ENCODE results near the gene METTL26. TPM values are rescaled to one million over a fixed set of nuclear protein-coding genes. Genes with fewer than 3 reads are reported as not detected.
A peak's percentile ranks its signal among the peaks of the same experiment; 100 is the strongest.

Gene METTL26
- total and polyA plus RNA-seq, 10 of the 15 experiments (the other 5 are each of a cell fraction or from before 2014, with no cell fraction given): 5.4 to 163 (median 79.3) TPM

DNA sequence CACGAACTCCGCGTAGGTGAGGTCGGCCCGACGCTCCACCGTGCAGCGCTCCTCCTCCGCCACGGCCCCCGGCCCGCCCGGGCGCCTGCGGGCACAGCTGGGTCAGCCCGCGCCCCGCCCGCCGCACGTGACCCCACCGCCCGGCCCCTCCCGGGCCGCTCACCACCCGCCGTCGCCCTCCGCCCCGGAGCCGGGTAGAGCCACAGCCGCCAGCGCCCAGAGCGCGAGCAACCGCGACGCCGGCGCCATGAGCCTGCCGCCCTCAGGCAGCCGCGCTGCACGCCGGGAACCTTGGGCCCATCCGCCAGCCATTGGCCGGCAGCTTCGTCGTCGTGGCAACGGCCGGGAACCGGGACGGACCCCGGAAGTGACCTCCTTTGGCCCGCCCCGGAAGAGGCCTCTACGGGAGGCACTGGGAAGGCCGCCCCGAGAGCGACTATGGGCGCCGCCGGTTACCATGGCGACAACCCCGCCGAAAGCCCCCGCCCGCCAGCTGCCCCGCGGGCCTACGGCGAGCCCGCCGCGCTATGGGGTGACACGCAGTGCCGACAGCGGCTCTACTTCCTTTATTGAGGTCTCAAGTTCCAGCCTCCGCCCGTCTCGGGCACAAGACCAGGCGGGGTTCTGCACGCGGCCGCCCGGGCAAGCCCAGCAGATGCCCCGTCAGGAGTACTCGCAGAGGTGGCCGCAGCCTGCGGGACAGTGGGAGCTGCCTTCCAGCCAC lies 48.1 kb upstream of the METTL26 start, which contains the start of gene JMJD8 (continued):
- TF ChIP-seq, protein P1, sequence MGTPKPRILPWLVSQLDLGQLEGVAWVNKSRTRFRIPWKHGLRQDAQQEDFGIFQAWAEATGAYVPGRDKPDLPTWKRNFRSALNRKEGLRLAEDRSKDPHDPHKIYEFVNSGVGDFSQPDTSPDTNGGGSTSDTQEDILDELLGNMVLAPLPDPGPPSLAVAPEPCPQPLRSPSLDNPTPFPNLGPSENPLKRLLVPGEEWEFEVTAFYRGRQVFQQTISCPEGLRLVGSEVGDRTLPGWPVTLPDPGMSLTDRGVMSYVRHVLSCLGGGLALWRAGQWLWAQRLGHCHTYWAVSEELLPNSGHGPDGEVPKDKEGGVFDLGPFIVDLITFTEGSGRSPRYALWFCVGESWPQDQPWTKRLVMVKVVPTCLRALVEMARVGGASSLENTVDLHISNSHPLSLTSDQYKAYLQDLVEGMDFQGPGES (IDR thresholded peaks at IDR 0.05): peak; percentile 68
- TF ChIP-seq ZBTB33 (IDR thresholded peaks at IDR 0.05) (no peak), TARDBP (IDR thresholded peaks at IDR 0.05; ENCODE audit: borderline replicate concordance) (0 out of 2 replicates have a peak, but pooled peaks have one; percentile 13), CREM (IDR thresholded peaks at IDR 0.05; ENCODE audit: low read depth) (peak; percentile 80; the same call in 1 of the 2 replicates), KLF5 (IDR thresholded peaks at IDR 0.05; ENCODE audit: partially characterized antibody) (peak; percentile 69), KDM1A (IDR thresholded peaks at IDR 0.05; ENCODE audit: borderline replicate concordance) (no peak), SP1 (IDR thresholded peaks at IDR 0.05; ENCODE audit: low read depth, low read length) (peak; percentile 66), CHD2 (IDR thresholded peaks at IDR 0.05; ENCODE audit: borderline replicate concordance, low read depth, low read length) (peak; percentile 87), NR2C1 (IDR thresholded peaks at IDR 0.05) (peak; percentile 93), ESRRA (IDR thresholded peaks at IDR 0.05; ENCODE audit: low read length) (no peak), NFYB (IDR thresholded peaks at IDR 0.05; ENCODE audit: insufficient read depth, low read depth, low read length) (peak; percentile 94), USF1 (IDR thresholded peaks at IDR 0.05; ENCODE audit: borderline replicate concordance, extremely low read length, insufficient read depth, low read depth, low read length) (peak; percentile 38), ZBTB40 (IDR thresholded peaks at IDR 0.05; ENCODE audit: borderline replicate concordance) (peak; percentile 93), YY1 (IDR thresholded peaks at IDR 0.05; ENCODE audit: low read depth, low read length) (peak; percentile 96), MYC (IDR thresholded peaks at IDR 0.05; ENCODE audit: insufficient read depth, insufficient read length, insufficient replicate concordance, low read length, severe bottlenecking) (peak; percentile 57), POU2F2 (IDR thresholded peaks at IDR 0.05; ENCODE audit: borderline replicate concordance, low read depth, low read length) (peak; percentile 80; the same call in 2 of the 3 replicates), RB1 (IDR thresholded peaks at IDR 0.05; ENCODE audit: borderline replicate concordance) (peak; percentile 63; the same call in 1 of the 2 replicates), SUZ12 (IDR thresholded peaks at IDR 0.05; ENCODE audit: unreplicated experiment) (no peak), HCFC1 (IDR thresholded peaks at IDR 0.05; ENCODE audit: low read length) (peak; percentile 72), TCF12 (IDR thresholded peaks at IDR 0.05; ENCODE audit: low read depth, low read length) (0 out of 2 replicates have a peak, but pooled peaks have one; percentile 32), HDGF (IDR thresholded peaks at IDR 0.05) (peak; percentile 31; the same call in 1 of the 2 replicates), RELA (IDR thresholded peaks at IDR 0.05; ENCODE audit: borderline replicate concordance, partially characterized antibody) (peak; percentile 24), ASH2L (IDR thresholded peaks at IDR 0.05; ENCODE audit: borderline replicate concordance, low read depth) (no peak)

Measured in GM12878 (cell line).